OCI-LY3 (cell line): ENCODE data around the gene NRAP.

Source experiments
- H2AFZ ChIP-seq: fragments of 200-600, 300-600 bp; shearing (Covaris generic); 2 replicates; pipeline ENCODE4 v1.6.0; 2014; ENCODE audit warnings: antibody characterized with exemption, low read depth, low read length
- H3K27ac ChIP-seq: fragments of 200-600, 300-600 bp; sonication (generic); 2 replicates; pipeline ENCODE4 v1.5.1; 2014; ENCODE audit warnings: mild to moderate bottlenecking, low read length, moderate library complexity, mixed read lengths
- H3K27me3 ChIP-seq: fragments of 200-600, 300-600 bp; sonication (generic); 2 replicates; pipeline ENCODE4 v1.6.1; 2014; ENCODE audit warnings: low read depth, low read length, mixed read lengths
- H3K36me3 ChIP-seq: fragments of 200-600, 300-600 bp; sonication (generic); replicated peaks from 2 replicates; pipeline ENCODE3; 2014; ENCODE audit warnings: low read depth, low read length, mixed read lengths
- H3K4me1 ChIP-seq: fragments of 300-600, 200-600 bp; sonication (generic); 2 replicates; pipeline ENCODE4 v1.6.1; 2014; ENCODE audit warnings: low read length, mixed read lengths
- H3K4me2 ChIP-seq: fragments of 200-600, 300-600 bp; sonication (generic); 2 replicates; pipeline ENCODE4 v1.6.1; 2014; ENCODE audit warnings: low read length, mixed read lengths
- H3K4me3 ChIP-seq: fragments of 300-600, 200-600 bp; sonication (generic); 2 replicates; pipeline ENCODE4 v1.5.1; 2014; ENCODE audit warnings: antibody characterized with exemption, mild to moderate bottlenecking, low read length, moderate library complexity
- H3K79me2 ChIP-seq: fragments of 300-600, 200-600 bp; shearing (Covaris generic); 2 replicates; pipeline ENCODE4 v1.6.1; 2014; ENCODE audit warnings: mild to moderate bottlenecking, low read length, mixed read lengths
- H3K9ac ChIP-seq: fragments of 300-600, 200-600 bp; shearing (Covaris generic); 2 replicates; pipeline ENCODE4 v1.6.0; 2014; ENCODE audit warnings: mild to moderate bottlenecking, low read length, moderate library complexity
- H3K9me3 ChIP-seq: fragments of 200-600, 300-600 bp; shearing (Covaris generic); 2 replicates; pipeline ENCODE4 v1.6.1; 2014; ENCODE audit warnings: low read length, mixed read lengths; ENCODE audit not compliant: insufficient read depth
- H4K20me1 ChIP-seq: fragments of 200-600, 300-600 bp; sonication (generic); 2 replicates; pipeline ENCODE4 v1.6.1; 2016; ENCODE audit warnings: low read length, mixed read lengths; ENCODE audit not compliant: insufficient read depth
- CTCF ChIP-seq: fragments of 200-600, 300-600 bp; sonication (generic); IDR thresholded peaks from 2 replicates; pipeline ENCODE4 v1.5.1; 2014; ENCODE audit warnings: antibody characterized with exemption, low read length, low read depth
- EZH2phosphoT487 ChIP-seq: fragments of 200-600 bp; shearing (Covaris generic); IDR thresholded peaks from 2 replicates; pipeline ENCODE4 v1.6.1; 2018; ENCODE audit warnings: antibody characterized with exemption, mixed run types, low read depth

The NRAP gene

GRCh38 chr10:113563306-113564088 lies 100.3 kb downstream of the NRAP start:
- peak overlapping the region; percentile 16; the same call in 1 of the 2 replicates for H3K9ac ChIP-seq

GRCh38 chr10:113562704-113563103 lies 101.1 kb downstream of the NRAP start:
- H3K27me3 ChIP-seq = 0 out of 2 replicates have a peak, but pooled peaks cover 4% of the 10 kb centered on the region
- H3K4me2 ChIP-seq = peak overlapping the region; percentile 88
- H3K36me3 ChIP-seq = no peaks in the 10 kb centered on the region
- peak overlapping the region; percentile 75; the same call in 1 of the 2 replicates for H3K4me3 ChIP-seq
- H4K20me1 ChIP-seq = no peaks in the 10 kb centered on the region
- no peaks in the 10 kb centered on the region for H3K9me3 ChIP-seq
- 0 out of 2 replicates have a peak, but pooled peaks cover 3% of the 10 kb centered on the region for H3K4me1 ChIP-seq
- H3K79me2 ChIP-seq = no peaks in the 10 kb centered on the region
- H3K27ac ChIP-seq = no peak overlapping the region
- no peak for TF ChIP-seq CTCF
- TF ChIP-seq EZH2phosphoT487 = no peak
- H3K9ac ChIP-seq = no peak overlapping the region
- peak overlapping the region; percentile 82 for H2AFZ ChIP-seq

More at GRCh38 chr10:113563306-113564088, 100.3 kb downstream of the NRAP start:
- Histone ChIP-seq H3K4me2 (peak overlapping the region; percentile 88), H3K4me1 (0 out of 2 replicates have a peak, but pooled peaks cover 3% of the 10 kb centered on the region), H3K36me3 (no peaks in the 10 kb centered on the region), H4K20me1 (no peaks in the 10 kb centered on the region), H3K27ac (no peak overlapping the region), H3K9me3 (no peaks in the 10 kb centered on the region), H3K27me3 (0 out of 2 replicates have a peak, but pooled peaks cover 4% of the 10 kb centered on the region), H3K79me2 (no peaks in the 10 kb centered on the region), H2AFZ (peak overlapping the region; percentile 82), H3K4me3 (peak overlapping the region; percentile 75)
- peak; percentile 82 for TF ChIP-seq CTCF
- no peak for TF ChIP-seq EZH2phosphoT487

GRCh38 chr10:113562069-113562468 lies 101.8 kb downstream of the NRAP start:
- TF ChIP-seq EZH2phosphoT487 (no peak), CTCF (no peak)

GRCh38 chr10:113561214-113561613 lies 102.6 kb downstream of the NRAP start:
- H3K4me2 ChIP-seq = no peak overlapping the region
- H3K9me3 ChIP-seq = no peaks in the 10 kb centered on the region
- no peak overlapping the region for H2AFZ ChIP-seq
- no peak overlapping the region for H3K9ac ChIP-seq
- 0 out of 2 replicates have a peak, but pooled peaks cover 3% of the 10 kb centered on the region for H3K4me1 ChIP-seq
- H3K27me3 ChIP-seq = no peaks in the 10 kb centered on the region
- no peak for TF ChIP-seq CTCF
- no peak for TF ChIP-seq EZH2phosphoT487
- no peak overlapping the region for H3K4me3 ChIP-seq
- H3K79me2 ChIP-seq = no peaks in the 10 kb centered on the region
- no peaks in the 10 kb centered on the region for H3K36me3 ChIP-seq
- H4K20me1 ChIP-seq = no peaks in the 10 kb centered on the region
- H3K27ac ChIP-seq = no peak overlapping the region

More at GRCh38 chr10:113562069-113562468, 101.8 kb downstream of the NRAP start:
- H2AFZ ChIP-seq = no peak overlapping the region
- H3K36me3 ChIP-seq = no peaks in the 10 kb centered on the region
- no peaks in the 10 kb centered on the region for H3K79me2 ChIP-seq
- H3K27me3 ChIP-seq = 0 out of 2 replicates have a peak, but pooled peaks cover 4% of the 10 kb centered on the region
- H3K27ac ChIP-seq = no peak overlapping the region
- no peaks in the 10 kb centered on the region for H3K9me3 ChIP-seq
- H4K20me1 ChIP-seq = no peaks in the 10 kb centered on the region
- H3K4me2 ChIP-seq = no peak overlapping the region
- H3K4me1 ChIP-seq = 0 out of 2 replicates have a peak, but pooled peaks cover 3% of the 10 kb centered on the region
- H3K9ac ChIP-seq = no peak overlapping the region
- no peak overlapping the region for H3K4me3 ChIP-seq
